HCT116 (cell line): Measurements from ENCODE around the gene EI24. TPM values are rescaled to one million over a fixed set of nuclear protein-coding genes. Genes with fewer than 3 reads are reported as not detected.

ENCODE experiments used
- ATAC-seq: fragments of 200-7000 bp; cut with Tn5 transposase; 2 replicates; pipeline ENCODE4 v1.9.1; 2020; ENCODE audit warnings: mild to moderate bottlenecking, moderate library complexity
- BruUV-seq: library from RNA; stranded (reverse); fragments of 400-500 nt; replicated peaks from 2 replicates; lab custom pipeline; 2021; lab: Mats Ljungman, UMichigan
- CTCF ChIA-PET: fragments of 300-600 bp; sonication (Branson Sonifier 250); formaldehyde crosslinking; loops from one replicate; lab custom pipeline; 2021; ENCODE audit warnings: antibody characterized with exemption; lab: Charles Lee
- POLR2A ChIA-PET: fragments of 300-600, 350-600 bp; sonication (Branson Sonifier 250); formaldehyde crosslinking; loops from one replicate; lab custom pipeline; 2021; ENCODE audit warnings: antibody characterized with exemption; lab: Charles Lee
- RAD21 ChIA-PET, 2 experiments: fragments of 300-600 bp; sonication (Branson Sonifier 250); formaldehyde crosslinking; loops; one replicate each; lab custom pipeline; 2023; ENCODE audit warnings: low total read pairs in 2 of 2; ENCODE audit not compliant: uncharacterized antibody in 2 of 2, unreplicated experiment in 2 of 2, low non-redundant PET in 1 of 2; lab: Charles Lee
- DNase-seq: peaks from one replicate; pipeline ENCODE4 v3.0.0-alpha.2; 2010; ENCODE audit warnings: low read depth, low spot score
- H2AFZ ChIP-seq: fragments of 200-600 bp; shearing (Covaris generic), sonication (generic); 2 replicates; pipeline ENCODE4 v1.6.1; 2017; ENCODE audit warnings: low read depth, mixed run types, mixed read lengths, antibody characterized with exemption, low read length; ENCODE audit not compliant: poor library complexity, severe bottlenecking
- H3K27ac ChIP-seq: 2 replicates; pipeline ENCODE4 v1.5.1; 2012; ENCODE audit warnings: low read depth, low read length
- H3K27me3 ChIP-seq: fragments of 200-600 bp; sonication (generic); 2 replicates; pipeline ENCODE4 v1.6.1; 2016; ENCODE audit warnings: mixed run types, low read length, mixed read lengths; ENCODE audit not compliant: insufficient read depth
- H3K36me3 ChIP-seq, 2 experiments: fragments of 200-500 bp in 1 of 2; fragments of 200-600 bp in 1 of 2; sonication (Bioruptor generic) in 1 of 2; sonication (generic) in 1 of 2; 2 replicates each; pipeline versions ENCODE4 v1.5.1 to v1.6.1; 2014 to 2016; ENCODE audit warnings: low read length in 2 of 2, inconsistent platforms in 1 of 2, mixed read lengths in 1 of 2, mixed run types in 1 of 2; ENCODE audit not compliant: insufficient read depth in 2 of 2, control insufficient read depth in 1 of 2
- H3K4me1 ChIP-seq, 2 experiments: fragments of 200-600 bp in 1 of 2; sonication (generic) in 1 of 2; 2 replicates each; pipeline versions ENCODE4 v1.5.1 to v1.6.1; 2012 to 2017; ENCODE audit warnings: low read length in 2 of 2, inconsistent platforms in 1 of 2, mild to moderate bottlenecking in 1 of 2, mixed read lengths in 1 of 2, mixed run types in 1 of 2, moderate library complexity in 1 of 2; ENCODE audit not compliant: insufficient read depth in 2 of 2, control insufficient read depth in 1 of 2
- H3K4me2 ChIP-seq: fragments of 200-600 bp; sonication (generic); 2 replicates; pipeline ENCODE4 v1.6.1; 2017; ENCODE audit warnings: mixed run types, low read length, mixed read lengths
- H3K4me3 ChIP-seq, 2 experiments: fragments of 200-600 bp in 1 of 2; sonication (generic) in 1 of 2; replicated peaks in 1 of 2; 2 replicates each; pipeline ENCODE4 v1.5.1; 2011 to 2016; ENCODE audit warnings: low read length in 2 of 2, control low read depth in 1 of 2, low read depth in 1 of 2, mild to moderate bottlenecking in 1 of 2, mixed read lengths in 1 of 2, mixed run types in 1 of 2
- H3K79me2 ChIP-seq: fragments of 200-600 bp; sonication (generic); 2 replicates; pipeline ENCODE4 v1.6.1; 2017; ENCODE audit warnings: mild to moderate bottlenecking, mixed run types, low read length, moderate library complexity, mixed read lengths; ENCODE audit not compliant: insufficient read depth
- H3K9ac ChIP-seq: fragments of 200-600 bp; sonication (generic); 2 replicates; pipeline ENCODE4 v1.6.1; 2016; ENCODE audit warnings: low read length, mixed read lengths
- H3K9me2 ChIP-seq: fragments of 200-600 bp; sonication (generic), shearing (Covaris generic); 2 replicates; pipeline ENCODE4 v1.6.1; 2017; ENCODE audit warnings: mixed run types, mild to moderate bottlenecking, moderate library complexity; ENCODE audit not compliant: insufficient read depth
- H3K9me3 ChIP-seq, 2 experiments: fragments of 200-500 bp in 1 of 2; fragments of 200-600 bp in 1 of 2; sonication (Bioruptor generic) in 1 of 2; sonication (generic) in 1 of 2; 2 replicates each; pipeline ENCODE4 v1.6.1; 2014 to 2017; ENCODE audit warnings: low read length in 2 of 2, mixed read lengths in 2 of 2, inconsistent platforms in 1 of 2, low read depth in 1 of 2, mild to moderate bottlenecking in 1 of 2, mixed run types in 1 of 2, moderate library complexity in 1 of 2; ENCODE audit not compliant: control insufficient read depth in 1 of 2, insufficient read depth in 1 of 2
- H4K20me1 ChIP-seq: fragments of 200-600 bp; sonication (generic), shearing (Covaris generic); 2 replicates; pipeline ENCODE4 v1.6.1; 2017; ENCODE audit warnings: mixed run types, mild to moderate bottlenecking, moderate library complexity; ENCODE audit not compliant: insufficient read depth
- CEBPB ChIP-seq: IDR thresholded peaks from 2 replicates; pipeline ENCODE4 v1.6.1; 2012; ENCODE audit warnings: low read depth
- EGR1 ChIP-seq: IDR thresholded peaks from 2 replicates; pipeline ENCODE4 v1.6.1; 2012; ENCODE audit warnings: low read depth
- FOSL1 ChIP-seq: IDR thresholded peaks from 2 replicates; pipeline ENCODE4 v1.6.1; 2012; ENCODE audit warnings: low read depth
- JUND ChIP-seq: IDR thresholded peaks from 2 replicates; pipeline ENCODE4 v1.6.1; 2012
- MAX ChIP-seq: IDR thresholded peaks from 2 replicates; pipeline ENCODE4 v1.6.1; 2012
- POLR2A ChIP-seq: IDR thresholded peaks from 2 replicates; pipeline ENCODE4 v1.7.0; 2011; ENCODE audit warnings: borderline replicate concordance; ENCODE audit not compliant: insufficient read depth, insufficient read length; ENCODE audit errors: extremely low read depth
- SP1 ChIP-seq: IDR thresholded peaks from 2 replicates; pipeline ENCODE4 v1.6.1; 2012; ENCODE audit warnings: low read depth
- YY1 ChIP-seq: IDR thresholded peaks from 2 replicates; pipeline ENCODE4 v1.6.1; 2011; ENCODE audit warnings: low read length, low read depth, moderate library complexity, mild to moderate bottlenecking; ENCODE audit not compliant: insufficient replicate concordance; ENCODE audit errors: extremely low read depth
- ZBTB33 ChIP-seq: IDR thresholded peaks from 2 replicates; pipeline ENCODE4 v1.6.1; 2011; ENCODE audit warnings: mild to moderate bottlenecking, low read length, moderate library complexity; ENCODE audit not compliant: insufficient replicate concordance; ENCODE audit errors: extremely low read depth
- ZFX ChIP-seq: fragments of 450-650 bp; IDR thresholded peaks from 2 replicates; pipeline ENCODE4 v1.6.1; 2017
- intact Hi-C: fragments of 100-400 bp; cut with micrococcal nuclease; formaldehyde crosslinking; loops from 2 replicates; pipeline ENCODE4 v1.10.0; 2022
- total RNA-seq: library from RNA; stranded (reverse); gene quantifications from one replicate; pipeline ENCODE4 v1.2.1, GENCODE V29; 2021; ENCODE audit not compliant: unreplicated experiment
- TF ChIP-seq, protein P1 (sequence below): IDR thresholded peaks from 2 replicates; pipeline ENCODE4 v1.6.1; 2012
- TF ChIP-seq, protein P2 (sequence below), 3 experiments: fragments of 200-600 bp in 1 of 3; sonication (generic) in 1 of 3; IDR thresholded peaks in 2 of 3; conservative IDR thresholded peaks in 1 of 3; 2 replicates each; pipeline ENCODE4 v1.5.1; 2012 to 2017; ENCODE audit warnings: low read depth in 2 of 3, low read length in 2 of 3, antibody characterized with exemption in 1 of 3, borderline replicate concordance in 1 of 3, control low read depth in 1 of 3, mild to moderate bottlenecking in 1 of 3, mixed read lengths in 1 of 3, mixed run types in 1 of 3, moderate library complexity in 1 of 3; ENCODE audit not compliant: insufficient read depth in 1 of 3

The EI24 gene
- total RNA-seq, 1 experiment from 2014 or later, result 130 TPM

DNA sequence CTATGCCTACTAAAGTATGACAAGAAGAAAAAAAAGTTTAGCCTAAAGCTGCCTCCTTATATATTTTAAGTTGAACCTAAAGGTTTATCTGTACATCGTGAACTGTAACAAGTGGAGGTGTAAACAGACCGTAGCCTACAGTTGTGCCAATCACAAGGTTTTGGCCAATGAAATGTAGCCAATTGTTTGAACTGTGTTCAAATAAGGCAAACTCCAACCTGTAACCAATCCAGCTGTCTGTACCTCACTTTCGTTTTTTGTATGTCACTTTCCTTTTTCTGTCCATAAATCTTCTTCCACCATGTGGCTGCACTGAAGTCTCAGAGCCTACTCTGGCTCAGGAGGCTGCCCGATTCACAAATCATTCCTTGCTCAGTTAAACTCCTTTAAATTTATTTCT is 6.8 kb upstream of the EI24 start:
- TF ChIP-seq JUND (no peak), SP1 (no peak), YY1 (no peak), ZBTB33 (no peak), ZFX (no peak), CEBPB (no peak), MAX (no peak), POLR2A (no peak), EGR1 (no peak), FOSL1 (no peak)
- TF ChIP-seq, protein P1, sequence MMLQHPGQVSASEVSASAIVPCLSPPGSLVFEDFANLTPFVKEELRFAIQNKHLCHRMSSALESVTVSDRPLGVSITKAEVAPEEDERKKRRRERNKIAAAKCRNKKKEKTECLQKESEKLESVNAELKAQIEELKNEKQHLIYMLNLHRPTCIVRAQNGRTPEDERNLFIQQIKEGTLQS, result no peak
- TF ChIP-seq, protein P2, sequence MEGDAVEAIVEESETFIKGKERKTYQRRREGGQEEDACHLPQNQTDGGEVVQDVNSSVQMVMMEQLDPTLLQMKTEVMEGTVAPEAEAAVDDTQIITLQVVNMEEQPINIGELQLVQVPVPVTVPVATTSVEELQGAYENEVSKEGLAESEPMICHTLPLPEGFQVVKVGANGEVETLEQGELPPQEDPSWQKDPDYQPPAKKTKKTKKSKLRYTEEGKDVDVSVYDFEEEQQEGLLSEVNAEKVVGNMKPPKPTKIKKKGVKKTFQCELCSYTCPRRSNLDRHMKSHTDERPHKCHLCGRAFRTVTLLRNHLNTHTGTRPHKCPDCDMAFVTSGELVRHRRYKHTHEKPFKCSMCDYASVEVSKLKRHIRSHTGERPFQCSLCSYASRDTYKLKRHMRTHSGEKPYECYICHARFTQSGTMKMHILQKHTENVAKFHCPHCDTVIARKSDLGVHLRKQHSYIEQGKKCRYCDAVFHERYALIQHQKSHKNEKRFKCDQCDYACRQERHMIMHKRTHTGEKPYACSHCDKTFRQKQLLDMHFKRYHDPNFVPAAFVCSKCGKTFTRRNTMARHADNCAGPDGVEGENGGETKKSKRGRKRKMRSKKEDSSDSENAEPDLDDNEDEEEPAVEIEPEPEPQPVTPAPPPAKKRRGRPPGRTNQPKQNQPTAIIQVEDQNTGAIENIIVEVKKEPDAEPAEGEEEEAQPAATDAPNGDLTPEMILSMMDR (IDR thresholded peaks at IDR 0.05 in 2 of 3, conservative IDR thresholded peaks at IDR 0.05 in 1 of 3; ENCODE audit: borderline replicate concordance in 1 of 3, insufficient read depth in 1 of 3, low read depth in 2 of 3, low read length in 2 of 3), result no peak
- TF ChIP-seq, all 23 proteins: peak for 0
- DNase-seq (no peak), ATAC-seq (no peak)
- Histone ChIP-seq H3K4me1 (no peaks in the 10 kb centered on the region), H3K36me3 (no peaks in the 10 kb centered on the region), H3K9me2 (no peaks in the 10 kb centered on the region), H4K20me1 (no peaks in the 10 kb centered on the region), H3K4me3 (no peak overlapping the region), H3K27me3 (no peaks in the 10 kb centered on the region), H3K79me2 (no peaks in the 10 kb centered on the region), H3K4me2 (no peak overlapping the region), H3K9ac (no peak overlapping the region), H3K27ac (no peak overlapping the region), H2AFZ (no peak overlapping the region), H3K9me3 (no peaks in the 10 kb centered on the region)
- intact Hi-C loops, result no loop called here
- CTCF ChIA-PET, result no interaction called here
- RAD21 ChIA-PET, result no interaction called here
- BruUV-seq, result no TSS peak
- POLR2A ChIA-PET, result no interaction called here
